Skeletal muscle cell (primary cell): Measurements from ENCODE around the gene ATP8B1.

Experiments
- DNase-seq: peaks from one replicate; pipeline ENCODE4 v3.0.0-alpha.2; 2010; ENCODE audit warnings: low read depth
- H3K4me3 ChIP-seq: 2 replicates; pipeline ENCODE4 v1.5.1; 2011; ENCODE audit warnings: low read depth, mild to moderate bottlenecking, control low read depth, low read length, moderate library complexity

The ATP8B1 gene

GRCh38 chr18:57697426-57697825, 105.7 kb downstream of the ATP8B1 start:
- H3K4me3 ChIP-seq = no peak overlapping the region
- no peak for DNase-seq

- no peak for DNase-seq
- H3K4me3 ChIP-seq = no peak overlapping the region
These were observed 106.8 kb downstream of the ATP8B1 start for GRCh38 chr18:57696271-57696670.

- DNase-seq = no peak
- no peak overlapping the region for H3K4me3 ChIP-seq
These were observed 111.8 kb downstream of the ATP8B1 start for GRCh38 chr18:57691363-57691762.

- H3K4me3 ChIP-seq = no peak overlapping the region
These were observed 115.1 kb downstream of the ATP8B1 start for GRCh38 chr18:57687970-57688369.

GRCh38 chr18:57683470-57683869, 119.6 kb downstream of the ATP8B1 start:
- DNase-seq = no peak
- H3K4me3 ChIP-seq = no peak overlapping the region

More at GRCh38 chr18:57687970-57688369, 115.1 kb downstream of the ATP8B1 start:
- no peak for DNase-seq

GRCh38 chr18:57677262-57678211, 125.6 kb downstream of the ATP8B1 start:
- no peak overlapping the region for H3K4me3 ChIP-seq
- DNase-seq = no peak

- DNase-seq = no peak
- no peak overlapping the region for H3K4me3 ChIP-seq
These were observed 128.2 kb downstream of the ATP8B1 start for GRCh38 chr18:57674891-57675290.

GRCh38 chr18:57670046-57670445, 133.1 kb downstream of the ATP8B1 start:
- DNase-seq = no peak
- H3K4me3 ChIP-seq = no peak overlapping the region

GRCh38 chr18:57668021-57668420, 135.1 kb downstream of the ATP8B1 start:
- no peak for DNase-seq
- no peak overlapping the region for H3K4me3 ChIP-seq

GRCh38 chr18:57666818-57667497, 136.2 kb downstream of the ATP8B1 start:
- no peak overlapping the region for H3K4me3 ChIP-seq
- DNase-seq = peak; percentile 67

- no peak overlapping the region for H3K4me3 ChIP-seq
- no peak for DNase-seq
These were observed 138.4 kb downstream of the ATP8B1 start for GRCh38 chr18:57664568-57665165.

- H3K4me3 ChIP-seq = no peak overlapping the region
These were observed 142.2 kb downstream of the ATP8B1 start for GRCh38 chr18:57660961-57661360.

GRCh38 chr18:57659460-57660102, 143.5 kb downstream of the ATP8B1 start:
- no peak for DNase-seq

More at GRCh38 chr18:57660961-57661360, 142.2 kb downstream of the ATP8B1 start:
- DNase-seq = peak; percentile 18

GRCh38 chr18:57657542-57657941, 145.6 kb downstream of the ATP8B1 start:
- H3K4me3 ChIP-seq = no peak overlapping the region
- no peak for DNase-seq

More at GRCh38 chr18:57659460-57660102, 143.5 kb downstream of the ATP8B1 start:
- no peak overlapping the region for H3K4me3 ChIP-seq

- DNase-seq = no peak
- no peak overlapping the region for H3K4me3 ChIP-seq
These were observed 147.4 kb downstream of the ATP8B1 start for GRCh38 chr18:57655740-57656139.

- no peak for DNase-seq
- no peak overlapping the region for H3K4me3 ChIP-seq
These were observed 151.2 kb downstream of the ATP8B1 start for GRCh38 chr18:57651914-57652313.

GRCh38 chr18:57649556-57650500, 153.3 kb downstream of the ATP8B1 start:
- DNase-seq = peak; percentile 77

GRCh38 chr18:57648414-57648813, 154.7 kb downstream of the ATP8B1 start:
- DNase-seq = no peak
- H3K4me3 ChIP-seq = no peak overlapping the region

More at GRCh38 chr18:57649556-57650500, 153.3 kb downstream of the ATP8B1 start:
- no peak overlapping the region for H3K4me3 ChIP-seq
